Bone marrow (tissue), 2 donors: ENCODE results near the gene ITGB4.
"Not testable (repeated sequence)": the region's sequence is repeated elsewhere in the genome, so short reads cannot be mapped to it uniquely, and the experiment has no call there.

Experiments used
- DNase-seq, 2 donors: peaks; one replicate each; lab custom pipeline; 2025; lab: John Stamatoyannopoulos, UW

The ITGB4 gene

DNA sequence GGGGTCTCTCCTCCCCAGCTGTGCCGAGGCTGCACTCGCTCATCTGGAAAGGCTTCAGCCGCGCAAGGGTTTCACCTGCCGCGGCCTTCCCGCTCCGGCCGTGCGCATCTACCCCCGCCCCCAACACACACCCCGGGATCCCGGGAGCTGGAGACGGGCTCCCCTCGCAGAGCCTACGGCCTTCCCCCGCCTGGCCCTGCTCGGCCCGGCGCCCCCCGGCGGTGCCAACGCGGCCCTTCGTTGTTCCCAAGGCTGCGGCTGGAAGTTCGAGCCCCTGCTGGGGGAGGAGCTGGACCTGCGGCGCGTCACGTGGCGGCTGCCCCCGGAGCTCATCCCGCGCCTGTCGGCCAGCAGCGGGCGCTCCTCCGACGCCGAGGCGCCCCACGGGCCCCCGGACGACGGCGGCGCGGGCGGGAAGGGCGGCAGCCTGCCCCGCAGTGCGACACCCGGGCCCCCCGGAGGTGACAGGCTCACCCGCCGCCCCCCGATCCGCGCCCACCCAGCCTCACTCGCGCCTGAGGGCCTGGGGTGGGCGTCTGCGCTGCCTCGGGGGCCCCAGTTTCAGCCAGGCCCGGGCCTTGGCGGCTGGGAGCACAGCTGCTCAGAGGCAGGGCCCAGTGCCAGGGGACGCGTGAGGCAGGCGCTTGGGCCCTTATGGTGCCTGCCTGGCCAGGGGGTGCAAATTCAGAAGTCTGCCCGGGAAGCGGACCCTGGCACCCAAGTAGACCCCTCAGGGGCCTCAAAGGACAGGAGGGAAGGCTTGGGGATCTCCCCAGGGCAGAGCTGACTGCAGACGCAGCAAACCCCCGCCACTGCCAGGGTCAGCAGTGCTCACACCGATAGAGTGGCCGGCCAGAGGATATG lies 32.5 kb downstream of the ITGB4 start:
- DNase-seq, result peak; percentile 40 to 55

DNA sequence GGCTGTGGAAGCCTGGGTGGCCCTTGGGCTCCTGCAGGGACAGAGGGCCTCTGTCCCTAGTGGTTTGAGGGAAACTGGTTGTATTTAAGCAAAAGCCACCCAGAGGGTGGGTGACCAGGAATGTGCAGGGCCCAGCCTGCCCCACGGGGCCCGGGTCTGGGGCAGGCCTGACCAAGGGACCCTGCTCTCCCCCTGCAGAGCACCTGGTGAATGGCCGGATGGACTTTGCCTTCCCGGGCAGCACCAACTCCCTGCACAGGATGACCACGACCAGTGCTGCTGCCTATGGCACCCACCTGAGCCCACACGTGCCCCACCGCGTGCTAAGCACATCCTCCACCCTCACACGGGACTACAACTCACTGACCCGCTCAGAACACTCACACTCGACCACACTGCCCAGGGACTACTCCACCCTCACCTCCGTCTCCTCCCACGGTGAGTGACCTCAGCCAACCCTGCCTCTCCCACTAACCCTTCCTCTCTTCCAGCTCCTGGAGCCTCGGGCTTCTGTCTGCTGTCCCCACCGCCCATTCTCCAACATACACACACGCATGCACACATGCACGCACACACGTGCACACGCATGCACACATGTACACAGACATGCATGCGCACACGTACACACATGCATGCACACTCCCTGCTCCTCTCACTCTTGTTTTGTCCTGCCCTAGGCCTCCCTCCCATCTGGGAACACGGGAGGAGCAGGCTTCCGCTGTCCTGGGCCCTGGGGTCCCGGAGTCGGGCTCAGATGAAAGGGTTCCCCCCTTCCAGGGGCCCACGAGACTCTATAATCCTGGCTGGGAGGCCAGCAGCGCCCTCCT lies 33.3 kb downstream of the ITGB4 start:
- no peak for DNase-seq

DNA sequence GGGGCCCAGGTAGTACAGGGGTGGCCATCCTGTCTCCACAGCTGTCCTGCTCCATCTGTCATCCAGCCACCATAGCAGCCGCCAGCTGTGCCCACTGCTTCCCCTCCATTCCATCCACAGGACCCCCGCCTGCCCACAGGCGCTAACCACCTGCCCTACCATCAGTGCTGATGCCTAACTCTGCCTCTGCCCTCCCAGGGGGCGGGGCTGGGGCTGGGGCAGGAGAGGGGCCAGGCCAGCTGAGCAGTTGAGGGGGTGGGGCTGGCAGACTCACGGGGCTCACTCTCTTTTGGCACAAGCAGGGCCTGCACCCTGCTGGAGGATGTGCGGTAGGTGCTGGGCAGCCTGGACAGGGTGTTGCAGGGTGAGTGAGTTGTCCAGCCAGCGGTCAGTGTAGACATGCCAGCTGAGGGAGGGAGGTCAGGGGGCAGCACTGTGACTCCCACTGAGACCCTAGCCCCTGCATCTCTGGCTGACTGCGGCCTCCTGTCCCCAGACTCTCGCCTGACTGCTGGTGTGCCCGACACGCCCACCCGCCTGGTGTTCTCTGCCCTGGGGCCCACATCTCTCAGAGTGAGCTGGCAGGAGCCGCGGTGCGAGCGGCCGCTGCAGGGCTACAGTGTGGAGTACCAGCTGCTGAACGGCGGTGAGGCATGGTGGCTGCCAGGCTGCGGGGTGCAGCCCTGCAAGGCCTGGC lies 34.1 kb downstream of the ITGB4 start:
- DNase-seq, result no peak

- no peak for DNase-seq
These were observed 34.7 kb downstream of the ITGB4 start for GRCh38 chr17:75755990-75756389.

DNA sequence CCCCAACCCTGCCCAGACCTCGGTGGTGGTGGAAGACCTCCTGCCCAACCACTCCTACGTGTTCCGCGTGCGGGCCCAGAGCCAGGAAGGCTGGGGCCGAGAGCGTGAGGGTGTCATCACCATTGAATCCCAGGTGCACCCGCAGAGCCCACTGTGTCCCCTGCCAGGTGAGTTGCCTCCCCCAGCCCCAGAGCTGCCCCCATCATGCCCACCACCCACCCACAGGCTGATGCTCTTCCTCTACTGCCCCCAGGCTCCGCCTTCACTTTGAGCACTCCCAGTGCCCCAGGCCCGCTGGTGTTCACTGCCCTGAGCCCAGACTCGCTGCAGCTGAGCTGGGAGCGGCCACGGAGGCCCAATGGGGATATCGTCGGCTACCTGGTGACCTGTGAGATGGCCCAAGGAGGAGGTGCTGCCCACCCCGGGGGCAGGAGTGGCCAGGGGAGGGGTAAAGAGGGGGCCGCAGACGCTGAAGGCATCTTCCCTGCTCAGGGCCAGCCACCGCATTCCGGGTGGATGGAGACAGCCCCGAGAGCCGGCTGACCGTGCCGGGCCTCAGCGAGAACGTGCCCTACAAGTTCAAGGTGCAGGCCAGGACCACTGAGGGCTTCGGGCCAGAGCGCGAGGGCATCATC lies 35.3 kb downstream of the ITGB4 start:
- no peak for DNase-seq

- no peak for DNase-seq
These were observed 35.9 kb downstream of the ITGB4 start for GRCh38 chr17:75757086-75757681.

- no peak for DNase-seq
These were observed 37.1 kb downstream of the ITGB4 start for GRCh38 chr17:75758131-75758905.

GRCh38 chr17:75759457-75759856 lies 38.2 kb downstream of the ITGB4 start:
- no peak for DNase-seq

GRCh38 chr17:75759978-75760640 lies 38.9 kb downstream of the ITGB4 start:
- not testable (repeated sequence) for DNase-seq

DNA sequence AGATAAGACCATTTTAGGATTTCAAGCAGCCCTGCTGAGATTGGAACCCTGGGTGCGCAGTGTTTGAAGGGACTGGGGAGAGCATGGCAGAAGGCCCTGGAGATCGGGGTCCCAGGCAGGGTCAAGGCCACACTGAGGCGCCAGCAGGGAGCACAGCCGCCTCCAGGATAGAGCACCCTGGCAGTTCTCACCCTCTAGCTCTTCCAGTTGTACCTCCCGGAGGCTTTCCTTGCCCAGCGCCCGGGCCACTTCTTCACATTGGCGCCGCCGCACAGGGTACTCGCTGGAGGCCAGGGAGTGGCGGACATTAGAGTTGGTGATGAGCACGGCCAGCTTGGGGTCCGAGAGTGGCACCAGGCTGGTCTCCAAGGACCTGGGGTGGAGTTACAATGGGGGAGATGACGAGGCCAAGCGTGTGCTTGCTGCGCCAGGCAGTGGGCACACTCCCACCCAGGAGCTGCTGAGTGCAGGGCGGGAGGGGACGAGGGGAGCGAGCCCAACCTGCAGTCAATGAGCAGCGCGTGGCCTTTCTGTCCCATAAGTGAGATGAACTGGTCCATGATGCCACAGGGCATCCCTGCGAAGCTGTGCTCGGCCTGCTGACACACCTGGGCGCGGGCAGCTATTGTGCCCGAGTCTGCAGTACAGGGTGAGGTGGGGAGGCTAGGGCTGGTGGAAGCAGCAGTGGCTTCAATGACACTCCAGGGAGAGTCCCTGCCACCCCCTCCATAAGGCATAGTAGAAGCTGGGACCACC lies 41.4 kb downstream of the ITGB4 start:
- no peak for DNase-seq

GRCh38 chr17:75763269-75763607 lies 42.0 kb downstream of the ITGB4 start:
- DNase-seq, result no peak

DNA sequence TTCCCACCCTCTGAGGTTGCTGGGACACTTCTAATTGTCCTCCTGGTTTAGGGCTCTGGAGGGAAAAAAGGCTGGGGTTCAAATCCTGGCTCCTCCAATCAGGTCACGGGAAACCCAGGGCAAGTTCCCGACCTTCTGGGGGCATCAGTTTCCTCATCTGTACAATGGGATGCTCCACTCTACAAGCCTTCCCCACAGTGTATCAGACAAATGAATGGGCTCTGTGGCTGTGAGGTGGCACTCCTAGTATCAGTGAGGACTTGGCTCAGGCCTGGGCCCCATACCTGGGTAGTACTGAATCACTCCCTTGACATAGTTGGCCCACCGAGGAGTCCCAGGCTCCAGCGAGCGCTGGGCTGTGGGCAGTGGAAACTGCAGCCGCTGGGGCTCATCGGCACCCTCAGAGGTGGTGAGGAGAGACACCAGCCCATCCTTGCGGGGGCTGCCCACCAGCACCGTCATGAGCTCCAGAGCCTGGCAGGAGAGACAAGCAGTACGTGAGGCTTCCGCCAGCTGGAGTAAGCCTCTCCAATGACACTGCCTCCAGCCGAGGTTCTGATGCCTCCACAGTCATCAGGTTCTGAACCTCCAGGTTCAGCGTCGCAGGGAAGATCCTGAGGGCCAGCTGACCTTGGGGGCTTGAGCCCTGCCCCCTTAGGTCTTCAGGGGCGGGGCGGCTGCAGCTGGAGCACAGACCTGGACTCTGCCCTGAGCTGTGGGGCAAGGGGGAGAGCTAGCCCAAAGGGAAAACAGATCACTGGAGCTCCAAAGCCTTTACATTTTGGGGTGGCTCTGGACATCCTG lies 42.6 kb downstream of the ITGB4 start:
- no peak for DNase-seq

DNA sequence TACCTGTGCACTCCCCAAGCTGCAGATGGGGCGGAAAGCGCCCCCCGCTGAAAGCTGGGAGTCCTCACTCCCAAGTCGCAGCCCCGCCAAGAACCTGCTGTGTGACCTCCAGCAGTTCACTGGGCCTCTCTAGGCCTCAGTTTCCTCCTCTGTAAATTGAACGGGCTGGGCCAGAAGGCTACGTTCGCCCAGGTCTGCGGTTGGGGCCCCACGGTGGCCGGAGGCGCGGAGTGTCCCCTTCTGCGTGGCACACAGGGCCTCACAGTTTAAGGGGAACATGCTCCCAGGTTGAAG lies 43.1 kb downstream of the ITGB4 start:
- DNase-seq, result no peak

DNA sequence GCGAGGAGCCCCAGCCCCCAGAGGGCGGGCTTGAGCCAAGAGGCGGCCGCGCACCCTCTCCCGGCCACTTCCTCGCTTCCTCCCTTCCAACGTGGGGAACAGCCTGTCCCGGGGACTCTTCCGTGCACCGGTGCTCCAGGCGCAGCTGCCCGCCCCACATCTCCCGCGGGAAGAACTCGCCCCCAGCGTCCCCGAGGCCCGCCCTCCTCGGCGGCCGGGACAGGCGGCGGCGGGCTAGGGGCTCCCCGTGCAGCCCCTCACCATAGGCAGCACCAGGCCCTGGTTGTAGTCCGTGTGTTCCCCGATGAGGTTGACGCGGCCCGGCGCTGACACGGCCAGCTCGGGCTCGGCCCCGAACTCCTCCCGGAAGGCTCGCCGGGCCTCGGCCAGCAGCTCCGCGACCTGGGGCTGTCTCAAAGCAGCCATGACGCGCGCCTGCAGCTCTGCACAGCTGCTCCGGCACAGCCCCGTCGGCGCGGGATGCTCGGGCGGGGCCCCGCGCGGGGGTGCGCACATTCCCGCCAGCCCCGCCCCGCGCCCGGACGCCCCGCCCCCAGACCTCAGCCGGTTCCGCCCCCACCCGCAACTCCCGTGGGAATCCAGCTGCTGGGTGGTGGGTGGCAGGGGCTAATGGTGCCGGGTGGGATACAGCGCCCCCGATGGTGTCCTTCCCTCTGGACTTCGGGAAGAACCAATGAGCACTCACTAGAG lies 43.6 kb downstream of the ITGB4 start, which contains the start of gene GALK1:
Gene GALK1 (minus strand): TSS at position 482 of the 711 bp plus-strand sequence. CDS start 56 bp downstream, at position 426.
- peak; percentile 35 to 80 for DNase-seq

DNA sequence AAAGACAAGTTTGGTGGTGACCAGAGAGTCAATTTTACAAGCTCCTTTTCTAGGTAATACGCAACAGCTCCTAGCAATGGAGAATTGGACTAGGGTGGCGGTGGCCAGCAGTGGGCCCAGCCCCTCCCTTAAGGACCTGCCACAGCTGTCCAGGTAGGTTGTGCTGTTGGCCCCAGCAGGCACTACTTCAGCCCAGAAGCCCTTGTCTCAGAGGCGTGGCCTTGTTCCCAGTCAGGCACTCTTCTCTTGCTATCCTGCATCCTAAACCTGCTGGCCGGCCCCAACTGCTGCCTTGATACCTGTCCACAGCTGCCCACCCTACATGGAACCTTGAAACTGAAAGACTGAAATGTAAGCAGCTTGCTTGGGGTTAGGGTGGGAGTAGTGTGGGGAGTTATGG lies 44.7 kb downstream of the ITGB4 start:
- DNase-seq, result no peak

DNA sequence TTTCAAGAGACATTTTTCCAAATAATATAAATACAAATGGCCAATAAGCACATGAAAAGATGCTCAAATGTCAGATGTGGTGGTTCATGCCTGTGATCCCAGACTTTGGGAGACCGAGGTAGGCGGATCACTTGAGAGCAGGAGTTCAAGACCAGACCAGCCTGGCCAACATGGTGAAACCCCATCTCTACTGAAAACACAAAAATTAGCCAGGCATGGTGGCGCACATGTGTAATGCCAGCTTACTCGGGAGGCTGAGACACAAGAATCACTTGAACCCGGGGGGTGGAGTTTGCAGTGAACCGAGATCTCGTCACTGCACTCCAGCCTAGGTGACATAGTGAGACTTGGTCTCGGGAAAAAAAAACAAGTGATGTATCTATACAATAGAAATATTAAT lies 46.6 kb downstream of the ITGB4 start:
- DNase-seq, result no peak

DNA sequence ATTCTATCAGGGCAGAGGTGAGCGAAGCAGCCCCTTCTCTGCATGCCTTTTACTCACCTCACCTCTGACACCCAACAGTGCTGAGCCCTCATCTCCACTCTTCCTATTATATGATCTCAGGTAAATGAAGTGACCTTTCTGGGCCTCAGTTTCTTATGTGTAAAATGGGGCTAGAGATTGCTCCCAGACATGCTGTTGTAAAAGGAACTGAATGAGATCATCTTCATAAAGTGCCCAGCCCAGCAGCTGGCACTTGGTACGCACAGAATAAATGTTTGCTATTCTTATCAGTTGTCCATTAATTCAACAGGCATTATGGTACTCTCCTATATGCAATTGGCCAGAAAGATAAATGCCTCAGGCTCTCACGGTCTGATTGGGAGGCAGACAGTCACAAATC lies 48.3 kb downstream of the ITGB4 start:
- DNase-seq, result no peak
